ENCODE results near the gene SPOCK1. TPM values are rescaled to one million over a fixed set of nuclear protein-coding genes. Genes with fewer than 3 reads are reported as not detected.
A peak's percentile ranks its signal among the peaks of the same experiment; 100 is the strongest.

The SPOCK1 gene
- total RNA-seq, 2 experiments from 2014 or later = 0.16 to 0.38 TPM

DNA sequence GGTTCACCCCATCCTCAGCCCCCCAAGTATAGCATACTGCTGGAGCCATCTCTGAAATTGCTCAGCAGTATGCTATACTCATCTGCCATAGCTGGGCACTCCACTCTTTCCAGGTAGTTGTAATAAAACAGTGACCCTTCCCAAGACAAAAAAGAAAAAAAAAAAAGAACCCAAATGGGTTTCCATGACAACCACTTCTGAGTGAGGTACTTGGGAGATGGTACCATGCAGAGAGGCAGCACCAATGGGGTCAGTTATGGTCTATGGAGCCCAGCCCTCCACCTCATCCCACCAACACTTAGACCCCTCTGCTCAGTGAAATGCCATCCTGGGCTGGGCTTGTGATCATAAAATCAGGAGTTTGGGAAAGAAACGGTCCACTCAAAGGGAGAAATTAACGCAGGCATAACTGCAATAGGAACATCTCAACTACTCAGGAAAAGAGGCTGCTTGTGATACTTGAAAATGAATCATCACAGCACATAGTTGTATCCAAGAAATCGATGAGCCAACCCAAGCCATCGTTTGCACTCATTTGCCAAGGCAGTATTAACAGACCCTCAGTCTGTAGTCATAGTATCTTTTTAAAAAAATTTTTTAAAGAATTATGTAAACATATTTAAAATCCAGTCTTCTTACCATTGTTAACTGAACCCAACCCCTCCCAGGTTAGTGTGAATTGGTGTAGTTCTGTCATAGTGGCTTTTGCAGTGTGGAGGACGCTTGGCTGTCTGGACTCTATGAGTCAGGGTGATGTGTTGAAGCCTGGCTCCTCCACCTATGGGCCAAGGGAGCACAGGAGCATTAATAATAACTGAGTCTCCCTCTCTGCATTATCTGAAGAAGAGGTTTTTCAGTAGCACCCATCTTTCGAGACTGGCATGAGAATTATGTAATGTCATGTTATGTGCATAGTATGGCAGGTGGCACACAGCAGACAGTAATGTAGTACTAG is 402.7 kb downstream of the SPOCK1 start:
- CTCF ChIA-PET = no interaction called here
- Mint-ChIP-seq H3K27me3 (no peaks in the 10 kb centered on the region), H3K4me1 (no peaks in the 10 kb centered on the region), H3K27ac (no peak overlapping the region), H3K36me3 (no peaks in the 10 kb centered on the region), H3K4me3 (no peak overlapping the region), H3K9me3 (ENCODE audit: low read depth) (no peaks in the 10 kb centered on the region)
- ATAC-seq (no peak), DNase-seq (no peak)

DNA sequence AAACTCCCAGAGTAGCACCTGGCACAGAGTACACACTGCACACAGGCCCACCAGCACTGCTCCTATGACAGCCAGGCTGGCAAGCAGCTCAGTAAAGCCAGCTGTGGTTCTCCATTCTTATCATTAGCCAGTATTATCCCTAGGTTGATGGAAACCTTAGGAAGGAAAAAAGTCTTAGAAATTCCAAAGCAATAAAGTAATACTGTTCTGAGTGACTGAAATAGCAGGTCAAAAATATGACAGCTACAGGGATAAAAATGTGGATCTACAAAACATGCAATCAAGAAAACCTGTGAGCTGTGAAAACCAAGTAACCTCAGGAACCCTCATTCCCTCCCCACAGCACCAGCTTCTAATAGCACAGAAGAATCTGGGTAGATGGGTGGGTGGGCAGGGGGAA is 403.5 kb downstream of the SPOCK1 start:
- H3K27ac Mint-ChIP-seq = no peak overlapping the region
- H3K27me3 Mint-ChIP-seq = no peaks in the 10 kb centered on the region
- no peak for DNase-seq
- H3K4me1 Mint-ChIP-seq = no peaks in the 10 kb centered on the region
- no peaks in the 10 kb centered on the region for H3K9me3 Mint-ChIP-seq (ENCODE audit: low read depth)
- CTCF ChIA-PET = no interaction called here
- H3K4me3 Mint-ChIP-seq = no peak overlapping the region
- no peaks in the 10 kb centered on the region for H3K36me3 Mint-ChIP-seq
- ATAC-seq = no peak

DNA sequence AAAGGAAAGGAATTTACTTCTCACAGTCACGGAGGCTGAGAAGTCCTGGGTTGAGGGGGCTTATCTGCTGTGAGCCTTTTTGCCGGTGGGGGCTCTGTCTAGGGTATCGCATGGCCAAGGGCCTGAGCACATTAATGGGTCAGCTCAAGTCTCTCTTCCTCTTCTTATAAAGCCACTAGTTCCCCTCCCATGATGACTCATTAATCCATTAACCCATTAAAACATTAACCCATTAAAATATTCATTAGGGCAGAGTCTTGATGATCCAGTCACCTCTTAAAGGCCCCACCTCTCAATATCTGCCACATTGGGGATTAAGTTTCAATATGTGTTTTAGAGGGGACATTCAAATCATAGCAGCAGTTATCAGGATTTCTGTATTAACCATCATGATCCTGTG is 406.3 kb downstream of the SPOCK1 start:
- Mint-ChIP-seq H3K9me3 (ENCODE audit: low read depth) (no peaks in the 10 kb centered on the region), H3K4me1 (no peaks in the 10 kb centered on the region), H3K27me3 (no peaks in the 10 kb centered on the region), H3K4me3 (no peak overlapping the region), H3K27ac (no peak overlapping the region), H3K36me3 (no peaks in the 10 kb centered on the region)
- CTCF ChIA-PET = no interaction called here
- DNase-seq = no peak
- ATAC-seq = no peak

DNA sequence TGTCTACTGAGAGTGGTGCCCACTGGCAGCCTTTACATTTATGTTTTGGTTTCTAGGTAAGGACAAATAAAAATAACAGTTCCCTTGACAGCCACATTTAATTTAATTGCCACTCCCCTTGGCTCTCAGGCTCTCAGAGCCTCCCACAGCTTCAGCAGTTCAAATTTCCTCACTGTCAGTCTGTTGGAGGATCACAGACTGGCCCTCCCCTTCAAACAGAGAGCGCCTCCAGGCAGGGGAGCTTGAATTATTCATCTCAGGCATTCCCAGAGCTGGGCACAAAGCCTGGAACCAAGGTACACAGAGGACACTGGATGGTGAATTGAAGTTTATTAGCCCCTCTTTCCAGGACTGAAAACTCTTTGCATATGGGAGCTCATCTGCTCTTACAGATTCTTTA is 407.7 kb downstream of the SPOCK1 start:
- Mint-ChIP-seq H3K27ac (no peak overlapping the region), H3K4me3 (no peak overlapping the region), H3K27me3 (no peaks in the 10 kb centered on the region), H3K9me3 (ENCODE audit: low read depth) (no peaks in the 10 kb centered on the region), H3K4me1 (no peaks in the 10 kb centered on the region), H3K36me3 (no peaks in the 10 kb centered on the region)
- no peak for ATAC-seq
- no peak for DNase-seq
- CTCF ChIA-PET = no interaction called here

DNA sequence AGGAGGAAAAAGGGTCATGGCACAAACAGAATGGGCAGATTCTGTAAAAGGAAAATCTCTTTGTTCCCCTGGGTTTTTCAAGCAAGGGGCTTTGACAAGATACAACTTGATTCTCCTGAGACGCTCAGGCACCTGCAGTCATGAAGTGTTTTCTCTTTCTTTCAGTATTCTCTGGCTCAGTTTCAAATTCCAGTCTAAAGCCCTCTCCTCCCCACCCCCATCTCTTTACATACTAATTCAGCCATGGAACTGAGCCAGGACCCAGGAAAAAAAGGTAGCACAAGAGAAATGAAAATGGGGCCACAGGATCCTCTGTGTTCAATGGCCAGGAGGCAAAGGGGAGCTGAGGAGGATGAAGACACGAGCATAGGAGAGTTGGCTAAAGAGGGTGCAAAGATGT is 408.4 kb downstream of the SPOCK1 start:
- no peak for ATAC-seq
- H3K36me3 Mint-ChIP-seq = no peaks in the 10 kb centered on the region
- no peak for DNase-seq
- H3K27ac Mint-ChIP-seq = no peak overlapping the region
- no peaks in the 10 kb centered on the region for H3K9me3 Mint-ChIP-seq (ENCODE audit: low read depth)
- H3K4me1 Mint-ChIP-seq = no peaks in the 10 kb centered on the region
- H3K4me3 Mint-ChIP-seq = no peak overlapping the region
- H3K27me3 Mint-ChIP-seq = no peaks in the 10 kb centered on the region
- CTCF ChIA-PET = no interaction called here

DNA sequence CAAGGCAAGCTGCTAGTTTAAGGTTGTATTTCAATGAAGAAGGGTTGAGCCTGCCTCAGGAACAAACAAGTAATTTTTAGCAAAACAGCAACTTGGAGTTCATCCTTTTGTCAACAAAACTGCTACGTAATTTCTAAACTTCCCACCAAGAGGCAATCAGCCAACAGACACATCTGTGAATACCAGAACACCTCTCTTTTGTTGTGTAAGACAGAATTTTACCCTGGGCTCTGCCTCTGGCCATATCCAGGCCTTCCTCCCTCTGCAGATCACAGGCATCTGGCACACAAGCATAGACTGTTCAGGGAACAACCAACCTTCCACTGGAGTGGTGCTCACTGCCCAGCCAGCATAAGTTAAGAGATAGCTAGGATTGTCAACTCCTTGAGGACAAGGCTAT is 409.0 kb downstream of the SPOCK1 start:
- Mint-ChIP-seq H3K4me1 (no peaks in the 10 kb centered on the region), H3K36me3 (no peaks in the 10 kb centered on the region), H3K27ac (no peak overlapping the region), H3K27me3 (no peaks in the 10 kb centered on the region), H3K9me3 (ENCODE audit: low read depth) (no peaks in the 10 kb centered on the region), H3K4me3 (no peak overlapping the region)
- DNase-seq (no peak), ATAC-seq (no peak)
- CTCF ChIA-PET = no interaction called here

DNA sequence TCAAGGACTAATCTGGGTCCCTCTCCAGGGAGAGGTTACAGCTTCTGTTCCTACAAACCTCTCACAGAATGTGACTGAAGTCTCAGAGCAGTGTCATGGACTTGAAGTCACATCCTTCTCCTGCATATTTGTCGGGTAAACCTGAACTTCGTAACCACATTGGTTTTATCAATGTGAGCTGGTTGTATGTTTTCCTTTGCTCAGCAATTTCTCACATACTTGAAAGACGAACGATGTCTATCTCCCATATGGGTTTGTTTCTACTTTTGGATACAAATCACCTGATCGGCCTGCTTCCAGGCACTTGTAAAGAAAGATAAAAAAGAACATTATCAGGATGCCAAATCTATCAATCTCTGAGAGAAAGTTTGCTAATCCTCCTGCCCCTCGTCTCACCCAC is 411.0 kb downstream of the SPOCK1 start:
- Mint-ChIP-seq H3K4me1 (no peaks in the 10 kb centered on the region), H3K9me3 (ENCODE audit: low read depth) (no peaks in the 10 kb centered on the region), H3K36me3 (no peaks in the 10 kb centered on the region), H3K27ac (no peak overlapping the region), H3K27me3 (no peaks in the 10 kb centered on the region), H3K4me3 (no peak overlapping the region)
- no peak for DNase-seq
- no peak for ATAC-seq
- CTCF ChIA-PET = no interaction called here

DNA sequence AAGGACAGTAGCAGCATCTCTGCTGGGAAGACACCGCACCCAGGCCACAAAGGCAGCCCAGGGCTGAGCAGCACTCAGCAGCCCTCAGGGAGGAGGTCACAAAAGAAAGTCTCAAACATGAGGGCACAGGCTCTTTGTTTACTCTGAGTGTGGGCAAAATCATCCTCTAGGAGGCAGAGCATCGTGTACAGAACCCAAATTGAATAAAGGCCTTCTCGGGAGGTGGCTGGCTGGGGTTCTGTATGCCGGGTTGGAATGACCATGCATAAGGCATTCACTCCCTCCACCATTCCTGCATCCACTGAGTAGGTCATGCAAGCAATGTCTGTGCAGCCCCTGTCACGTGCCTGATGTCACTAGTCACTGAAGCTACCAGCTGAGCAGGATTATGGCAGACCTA is 412.8 kb downstream of the SPOCK1 start:
- Mint-ChIP-seq H3K27ac (no peak overlapping the region), H3K9me3 (ENCODE audit: low read depth) (no peaks in the 10 kb centered on the region), H3K36me3 (no peaks in the 10 kb centered on the region), H3K4me1 (no peaks in the 10 kb centered on the region), H3K4me3 (no peak overlapping the region), H3K27me3 (no peaks in the 10 kb centered on the region)
- CTCF ChIA-PET = no interaction called here
- ATAC-seq (no peak), DNase-seq (no peak)

DNA sequence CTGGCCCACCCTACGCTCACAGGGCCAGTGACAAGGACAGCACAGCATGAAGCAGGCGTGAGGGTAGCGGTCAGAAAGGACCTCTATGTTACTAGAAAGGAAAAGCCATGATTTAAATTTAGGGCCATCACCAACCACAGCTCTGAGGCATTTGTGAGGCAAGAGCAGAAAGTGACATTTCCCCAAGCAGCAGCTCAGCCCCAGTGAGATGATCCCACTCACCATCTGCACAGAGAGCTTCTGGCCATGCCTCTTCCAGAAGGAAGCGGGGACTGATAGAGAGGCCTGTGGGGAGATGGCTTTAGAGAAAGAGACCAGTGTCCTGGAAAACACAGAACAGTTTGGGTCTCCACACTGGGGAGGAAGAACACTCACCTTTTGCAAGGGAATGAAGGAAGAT is 413.9 kb downstream of the SPOCK1 start:
- H3K36me3 Mint-ChIP-seq = no peaks in the 10 kb centered on the region
- CTCF ChIA-PET = no interaction called here
- H3K27me3 Mint-ChIP-seq = no peaks in the 10 kb centered on the region
- no peak overlapping the region for H3K4me3 Mint-ChIP-seq
- H3K27ac Mint-ChIP-seq = no peak overlapping the region
- H3K4me1 Mint-ChIP-seq = no peaks in the 10 kb centered on the region
- no peaks in the 10 kb centered on the region for H3K9me3 Mint-ChIP-seq (ENCODE audit: low read depth)
- DNase-seq (no peak), ATAC-seq (no peak)

DNA sequence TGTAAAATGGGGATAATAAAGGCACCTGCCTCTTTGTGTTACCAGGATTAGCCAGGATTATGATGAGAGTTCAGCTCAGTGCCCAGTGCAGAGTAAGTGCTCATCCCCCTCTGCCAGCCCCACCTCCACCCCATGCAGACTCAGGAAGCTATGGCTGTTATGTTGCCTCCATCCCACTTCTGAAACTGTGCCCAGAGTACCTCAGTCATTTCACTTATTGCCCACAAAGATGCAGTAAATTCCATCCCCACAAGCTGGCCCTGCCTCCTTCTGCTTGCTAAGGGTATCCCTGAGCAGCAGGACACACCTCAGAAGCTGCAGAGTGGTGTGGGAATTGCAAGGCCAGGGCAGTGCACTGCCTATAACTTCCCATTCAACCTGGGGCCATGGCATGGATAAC is 415.1 kb downstream of the SPOCK1 start:
- ATAC-seq = no peak
- H3K9me3 Mint-ChIP-seq (ENCODE audit: low read depth) = no peaks in the 10 kb centered on the region
- no peaks in the 10 kb centered on the region for H3K36me3 Mint-ChIP-seq
- no peak overlapping the region for H3K27ac Mint-ChIP-seq
- H3K4me3 Mint-ChIP-seq = no peak overlapping the region
- CTCF ChIA-PET = no interaction called here
- no peaks in the 10 kb centered on the region for H3K4me1 Mint-ChIP-seq
- no peak for DNase-seq
- no peaks in the 10 kb centered on the region for H3K27me3 Mint-ChIP-seq

DNA sequence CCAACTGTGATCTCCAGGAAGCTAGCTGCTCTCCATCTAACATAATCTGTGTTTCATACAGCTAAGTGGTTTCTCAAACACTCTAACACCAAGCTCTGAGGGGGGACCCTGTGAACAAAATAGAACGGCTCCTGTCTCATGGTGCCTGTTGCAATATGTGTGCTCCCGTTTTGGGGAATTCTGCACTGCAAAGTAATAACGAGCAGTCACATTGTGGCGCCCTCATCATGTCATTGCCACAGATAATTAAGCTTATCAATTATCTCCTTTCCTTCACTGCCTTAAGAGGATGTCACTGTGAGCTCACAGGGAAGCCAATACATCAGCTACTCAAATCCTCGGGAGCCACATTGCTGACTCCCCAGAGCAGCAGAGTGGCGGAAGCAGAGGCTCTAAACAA is 416.2 kb downstream of the SPOCK1 start:
- DNase-seq = no peak
- Mint-ChIP-seq H3K36me3 (no peaks in the 10 kb centered on the region), H3K27me3 (no peaks in the 10 kb centered on the region), H3K4me3 (no peak overlapping the region), H3K9me3 (ENCODE audit: low read depth) (no peaks in the 10 kb centered on the region), H3K4me1 (no peaks in the 10 kb centered on the region), H3K27ac (no peak overlapping the region)
- CTCF ChIA-PET = no interaction called here
- no peak for ATAC-seq

DNA sequence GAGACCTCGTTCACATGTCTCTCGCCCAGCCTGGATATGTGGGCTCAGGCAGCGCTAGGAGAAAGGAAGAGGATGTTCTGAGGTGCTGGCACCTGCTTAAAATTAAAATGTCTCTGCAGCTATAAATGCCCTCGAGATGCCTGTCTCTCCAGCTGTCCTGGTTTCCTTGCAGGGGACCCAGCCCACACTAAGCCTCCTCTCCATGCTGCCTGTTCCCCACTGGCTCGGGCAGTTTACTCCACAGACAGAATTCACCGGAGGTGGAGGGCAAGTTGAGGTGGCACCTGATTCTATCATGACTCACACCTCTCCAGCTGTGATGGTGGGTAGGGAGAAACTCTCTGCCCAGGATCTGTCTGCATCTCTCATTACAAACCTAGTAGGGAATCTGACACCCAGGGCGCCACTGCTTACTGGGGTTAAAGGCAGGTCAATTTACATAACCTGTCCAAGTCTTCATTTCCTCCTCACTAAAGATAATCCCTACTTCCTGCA is 420.9 kb downstream of the SPOCK1 start:
- CTCF ChIA-PET = no interaction called here

DNA sequence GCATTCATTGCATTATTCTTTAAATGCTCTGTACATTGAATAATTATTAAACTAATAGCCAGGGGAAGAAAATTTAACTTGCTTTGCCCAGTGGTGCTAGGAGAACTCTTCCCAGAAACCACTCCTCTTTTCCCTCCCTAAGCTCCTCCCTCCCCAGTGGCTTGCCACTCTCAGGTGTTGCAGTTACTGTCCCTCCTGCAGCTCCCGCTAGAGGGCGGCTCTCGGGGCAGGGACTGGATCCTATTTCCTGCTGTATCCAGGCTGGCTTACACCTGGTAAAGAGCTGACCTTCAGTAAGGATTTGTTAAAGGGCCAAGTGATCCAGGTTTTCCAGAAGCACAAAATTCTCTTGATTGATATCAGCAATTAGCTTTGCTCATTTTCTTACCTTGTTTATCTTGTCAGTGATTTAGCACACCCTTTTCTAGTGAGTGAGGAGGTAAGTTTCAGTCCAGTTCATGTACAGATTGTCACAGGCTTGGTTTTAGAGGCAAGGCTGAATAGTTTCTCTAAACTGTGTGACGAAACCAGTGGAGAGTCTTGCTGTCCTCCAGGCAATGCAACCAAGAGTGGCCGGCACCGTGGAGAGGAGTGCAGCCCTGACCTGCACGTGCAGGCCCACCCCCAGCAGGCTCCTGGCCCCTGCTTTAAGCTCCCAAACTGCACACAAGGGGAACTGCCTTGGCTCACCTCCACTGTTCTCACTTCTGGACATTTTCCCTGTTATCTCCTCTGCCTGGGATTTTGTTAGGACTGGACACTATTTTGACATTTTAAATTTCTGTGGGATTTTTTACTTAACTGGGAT is 423.8 kb downstream of the SPOCK1 start:
- CTCF ChIA-PET = interaction anchor here (1.6 kb wide), 1 partner anchor 245 kb away, joined by 4 read pairs; no protein-coding TSS in a partner anchor
- no peaks in the 10 kb centered on the region for H3K27me3 Mint-ChIP-seq
- H3K4me1 Mint-ChIP-seq = no peaks in the 10 kb centered on the region
- ATAC-seq = no peak
- H3K27ac Mint-ChIP-seq = no peak overlapping the region
- H3K9me3 Mint-ChIP-seq (ENCODE audit: low read depth) = no peaks in the 10 kb centered on the region
- peak; percentile 43 for DNase-seq
- H3K4me3 Mint-ChIP-seq = no peak overlapping the region
- H3K36me3 Mint-ChIP-seq = no peaks in the 10 kb centered on the region

More for the DNA sequence above, 420.9 kb downstream of the SPOCK1 start:
- no peak for ATAC-seq
- no peak for DNase-seq
- H3K4me1 Mint-ChIP-seq = no peaks in the 10 kb centered on the region
- no peaks in the 10 kb centered on the region for H3K27me3 Mint-ChIP-seq
- no peaks in the 10 kb centered on the region for H3K9me3 Mint-ChIP-seq (ENCODE audit: low read depth)
- H3K36me3 Mint-ChIP-seq = no peaks in the 10 kb centered on the region
- no peak overlapping the region for H3K4me3 Mint-ChIP-seq
- H3K27ac Mint-ChIP-seq = no peak overlapping the region

DNA sequence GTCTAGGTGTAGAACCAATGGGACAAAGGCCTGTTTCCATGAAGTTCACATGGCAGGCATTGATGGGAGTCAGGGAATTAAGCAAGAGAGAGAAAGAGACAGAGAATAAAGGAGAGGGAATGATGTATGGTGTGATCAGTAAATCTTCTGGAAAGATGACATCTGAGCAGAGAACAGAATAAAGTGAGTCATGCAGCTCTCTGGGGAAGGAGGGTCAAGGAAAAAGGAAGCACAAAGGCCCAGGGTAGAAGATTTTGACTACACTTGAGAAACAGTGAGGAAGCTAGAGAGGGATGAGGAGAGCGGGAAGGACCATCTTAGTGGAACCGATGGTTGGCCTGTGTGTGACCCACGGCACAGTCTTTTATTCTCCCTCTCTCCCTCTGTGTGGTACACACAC is 425.9 kb downstream of the SPOCK1 start:
- Mint-ChIP-seq H3K9me3 (ENCODE audit: low read depth) (no peaks in the 10 kb centered on the region), H3K36me3 (no peaks in the 10 kb centered on the region), H3K4me3 (no peak overlapping the region), H3K4me1 (no peaks in the 10 kb centered on the region), H3K27me3 (no peaks in the 10 kb centered on the region), H3K27ac (no peak overlapping the region)
- ATAC-seq = no peak
- CTCF ChIA-PET = no interaction called here
- DNase-seq = no peak

All from activated CD8-positive, alpha-beta memory T cell treated with anti-CD3 and anti-CD28 coated beads, Interleukin-2, amount 10 ng/mL, durations not matched to agents 7 days and 5 days (primary cell).